PFSK-1 (cell line): ENCODE data around the gene SCRG1.

Source experiments
- FOXP2 ChIP-seq: optimal IDR thresholded peaks from 2 replicates; pipeline ENCODE3; 2011; ENCODE audit warnings: borderline replicate concordance, control low read depth, inconsistent platforms; ENCODE audit not compliant: insufficient read depth; ENCODE audit errors: extremely low read length, extremely low read depth
- POLR2AphosphoS5 ChIP-seq: IDR thresholded peaks from 2 replicates; pipeline ENCODE4 v1.6.1; 2012; ENCODE audit warnings: low read depth, mild to moderate bottlenecking, control low read depth, low read length, moderate library complexity
- REST ChIP-seq, 2 experiments: IDR thresholded peaks; 2 replicates each; pipeline versions ENCODE4 v1.6.1 to v1.8.0; 2011 to 2012; ENCODE audit warnings: low read depth in 2 of 2, low read length in 2 of 2, control low read depth in 1 of 2, inconsistent platforms in 1 of 2, mild to moderate bottlenecking in 1 of 2, moderate library complexity in 1 of 2; ENCODE audit not compliant: insufficient read depth in 1 of 2
- SIN3A ChIP-seq: IDR thresholded peaks from 2 replicates; pipeline ENCODE4 v1.6.1; 2012; ENCODE audit warnings: mild to moderate bottlenecking, low read length, moderate library complexity, borderline replicate concordance; ENCODE audit not compliant: insufficient read depth
- TAF1 ChIP-seq: IDR thresholded peaks from 2 replicates; pipeline ENCODE4 v1.6.1; 2012; ENCODE audit warnings: low read length, control low read depth, borderline replicate concordance; ENCODE audit not compliant: insufficient read depth

The SCRG1 gene

GRCh38 chr4:173365359-173365996, 33.4 kb downstream of the SCRG1 start:
- TF ChIP-seq REST (IDR thresholded peaks at IDR 0.05; ENCODE audit: insufficient read depth in 1 of 2, low read depth in 2 of 2, low read length in 2 of 2) = no peak
- no peak for TF ChIP-seq FOXP2
- TF ChIP-seq POLR2AphosphoS5 = no peak
- TF ChIP-seq TAF1 = no peak

- TF ChIP-seq REST (IDR thresholded peaks at IDR 0.05; ENCODE audit: insufficient read depth in 1 of 2, low read depth in 2 of 2, low read length in 2 of 2) (no peak), FOXP2 (no peak)
These were observed 36.2 kb downstream of the SCRG1 start for GRCh38 chr4:173362666-173363065.

GRCh38 chr4:173360587-173361221, 38.2 kb downstream of the SCRG1 start:
- no peak for TF ChIP-seq FOXP2
- TF ChIP-seq SIN3A = no peak
- no peak for TF ChIP-seq TAF1
- TF ChIP-seq REST (IDR thresholded peaks at IDR 0.05; ENCODE audit: insufficient read depth in 1 of 2, low read depth in 2 of 2, low read length in 2 of 2) = no peak
- no peak for TF ChIP-seq POLR2AphosphoS5

GRCh38 chr4:173357939-173358338, 41.0 kb downstream of the SCRG1 start:
- no peak for TF ChIP-seq TAF1
- no peak for TF ChIP-seq FOXP2
- TF ChIP-seq SIN3A = no peak
- no peak for TF ChIP-seq REST (IDR thresholded peaks at IDR 0.05; ENCODE audit: insufficient read depth in 1 of 2, low read depth in 2 of 2, low read length in 2 of 2)
- no peak for TF ChIP-seq POLR2AphosphoS5

GRCh38 chr4:173347467-173347866, 51.4 kb downstream of the SCRG1 start:
- TF ChIP-seq REST (IDR thresholded peaks at IDR 0.05; ENCODE audit: insufficient read depth in 1 of 2, low read depth in 2 of 2, low read length in 2 of 2) (no peak), POLR2AphosphoS5 (no peak), TAF1 (no peak), FOXP2 (no peak), SIN3A (no peak)
